Calu3 (cell line): ENCODE data around the gene HDAC4. TPM values are rescaled to one million over a fixed set of nuclear protein-coding genes. Genes with fewer than 3 reads are reported as not detected.

Experiments used
- BruUV-seq: library from RNA; stranded (reverse); fragments of 400-500 nt; replicated peaks from 2 replicates; lab custom pipeline; 2021; lab: Mats Ljungman, UMichigan
- CTCF ChIA-PET: fragments of 300-600 bp; sonication (Branson Sonifier 250); formaldehyde crosslinking; loops from one replicate; lab custom pipeline; 2022; ENCODE audit warnings: antibody characterized with exemption; lab: Charles Lee
- DNase-seq: peaks from one replicate; pipeline ENCODE4 v3.0.0; 2022
- H3K27ac Mint-ChIP-seq: one replicate; pipeline ENCODE4 v1.8.0; 2022; ENCODE audit warnings: mixed read lengths; ENCODE audit not compliant: unreplicated experiment
- H3K27me3 Mint-ChIP-seq: one replicate; pipeline ENCODE4 v1.8.0; 2022; ENCODE audit warnings: mixed read lengths; ENCODE audit not compliant: unreplicated experiment
- H3K36me3 Mint-ChIP-seq: one replicate; pipeline ENCODE4 v1.8.0; 2022; ENCODE audit warnings: mild to moderate bottlenecking, moderate library complexity, mixed read lengths; ENCODE audit not compliant: insufficient read depth, unreplicated experiment
- H3K4me1 Mint-ChIP-seq: one replicate; pipeline ENCODE4 v1.8.0; 2022; ENCODE audit warnings: mild to moderate bottlenecking, low read depth, mixed read lengths; ENCODE audit not compliant: unreplicated experiment
- H3K4me3 Mint-ChIP-seq: one replicate; pipeline ENCODE4 v1.8.0; 2022; ENCODE audit warnings: mild to moderate bottlenecking, low read depth, moderate library complexity, mixed read lengths; ENCODE audit not compliant: unreplicated experiment
- H3K9me3 Mint-ChIP-seq: one replicate; pipeline ENCODE4 v1.8.0; 2022; ENCODE audit warnings: low read depth, mixed read lengths; ENCODE audit not compliant: unreplicated experiment
- CTCF ChIP-seq: fragments of 200-600 bp; IDR thresholded peaks from one replicate; pipeline ENCODE4 v1.8.0; 2022; ENCODE audit warnings: antibody characterized with exemption; ENCODE audit not compliant: unreplicated experiment
- intact Hi-C: fragments of 100-400 bp; cut with micrococcal nuclease; formaldehyde crosslinking; loops from one replicate; pipeline ENCODE4 v1.10.0; 2022; ENCODE audit not compliant: unreplicated experiment
- total RNA-seq: library from RNA; stranded (reverse); gene quantifications from 2 replicates; pipeline ENCODE4 v1.2.3, GENCODE V29; 2022

The HDAC4 gene
- total RNA-seq, 1 experiment from 2014 or later, result 39.6 TPM

GRCh38 chr2:239151201-239152131 is 249.4 kb downstream of the HDAC4 start:
- Mint-ChIP-seq H3K9me3 (no peaks in the 10 kb centered on the region), H3K4me1 (peaks cover 13% of the 10 kb centered on the region), H3K4me3 (no peak overlapping the region), H3K27me3 (no peaks in the 10 kb centered on the region), H3K36me3 (peaks cover 5% of the 10 kb centered on the region), H3K27ac (no peak overlapping the region)
- no peak for DNase-seq
- CTCF ChIA-PET, result no interaction called here
- no peak for TF ChIP-seq CTCF
- BruUV-seq, result no TSS peak
- intact Hi-C loops, result no loop called here

GRCh38 chr2:239150125-239151011 is 250.5 kb downstream of the HDAC4 start:
- Mint-ChIP-seq H3K9me3 (no peaks in the 10 kb centered on the region), H3K4me1 (peaks cover 13% of the 10 kb centered on the region), H3K27me3 (no peaks in the 10 kb centered on the region), H3K36me3 (peaks cover 5% of the 10 kb centered on the region), H3K27ac (peak overlapping the region; percentile 15), H3K4me3 (no peak overlapping the region)
- BruUV-seq, result no TSS peak
- intact Hi-C loops, result no loop called here
- CTCF ChIA-PET, result no interaction called here
- no peak for DNase-seq
- TF ChIP-seq CTCF, result no peak

GRCh38 chr2:239149501-239149900 is 251.3 kb downstream of the HDAC4 start:
- peaks cover 13% of the 10 kb centered on the region for H3K4me1 Mint-ChIP-seq
- CTCF ChIA-PET, result no interaction called here
- TF ChIP-seq CTCF, result no peak
- no peak overlapping the region for H3K27ac Mint-ChIP-seq
- no peak overlapping the region for H3K4me3 Mint-ChIP-seq
- no peaks in the 10 kb centered on the region for H3K9me3 Mint-ChIP-seq
- BruUV-seq, result no TSS peak
- H3K36me3 Mint-ChIP-seq, result peaks cover 5% of the 10 kb centered on the region
- no peaks in the 10 kb centered on the region for H3K27me3 Mint-ChIP-seq
- intact Hi-C loops, result loop anchor here (10.0 kb wide), 1 partner anchor 245 kb away; no protein-coding TSS in a partner anchor
- no peak for DNase-seq

- CTCF ChIA-PET, result no interaction called here
- BruUV-seq, result no TSS peak
- Mint-ChIP-seq H3K36me3 (peaks cover 5% of the 10 kb centered on the region), H3K4me3 (no peak overlapping the region), H3K9me3 (no peaks in the 10 kb centered on the region), H3K27ac (no peak overlapping the region), H3K4me1 (peaks cover 13% of the 10 kb centered on the region), H3K27me3 (no peaks in the 10 kb centered on the region)
- DNase-seq, result no peak
- no peak for TF ChIP-seq CTCF
- intact Hi-C loops, result loop anchor here (10.0 kb wide), 1 partner anchor 246 kb away; no protein-coding TSS in a partner anchor
Measured at GRCh38 chr2:239148495-239149200, 252.2 kb downstream of the HDAC4 start.
